Suprapubic skin (tissue), 4 donors: ENCODE measurements around the gene MUC6. TPM values are rescaled to one million over a fixed set of nuclear protein-coding genes. Genes with fewer than 3 reads are reported as not detected.

Experiments used
- DNase-seq, 2 donors: peaks; one replicate each; pipeline ENCODE4 v3.0.0-alpha.2; 2019; ENCODE audit warnings: low spot score in 2 of 2
- H3K27ac ChIP-seq: fragments of 200-600 bp; sonication (generic); one replicate; pipeline ENCODE4 v1.5.1; 2019
- H3K27me3 ChIP-seq: fragments of 200-600 bp; sonication (generic); one replicate; pipeline ENCODE4 v1.5.1; 2019
- H3K36me3 ChIP-seq: fragments of 200-600 bp; sonication (generic); one replicate; pipeline ENCODE4 v1.5.1; 2019
- H3K4me1 ChIP-seq: fragments of 200-600 bp; sonication (generic); one replicate; pipeline ENCODE4 v1.5.1; 2019
- H3K4me3 ChIP-seq: fragments of 200-600 bp; sonication (generic); one replicate; pipeline ENCODE4 v1.5.1; 2019; ENCODE audit warnings: mild to moderate bottlenecking
- H3K9me3 ChIP-seq: fragments of 200-600 bp; sonication (generic); one replicate; pipeline ENCODE4 v1.5.1; 2019
- CTCF ChIP-seq, 2 donors: fragments of 200-600 bp in 1 of 2; fragments of 450-650 bp in 1 of 2; sonication (generic) in 1 of 2; IDR thresholded peaks; one replicate each; pipeline ENCODE4 v1.5.1; 2016 to 2019; ENCODE audit warnings: antibody characterized with exemption in 2 of 2, mild to moderate bottlenecking in 1 of 2, moderate library complexity in 1 of 2
- EP300 ChIP-seq: sonication (generic); formaldehyde crosslinking; IDR thresholded peaks from one replicate; pipeline ENCODE4 v1.6.1; 2017; ENCODE audit warnings: antibody characterized with exemption
- POLR2A ChIP-seq, 2 donors: fragments of 450-650 bp; IDR thresholded peaks; one replicate each; pipeline ENCODE4 v1.6.1; 2017; ENCODE audit warnings: antibody characterized with exemption in 2 of 2, mild to moderate bottlenecking in 2 of 2, moderate library complexity in 2 of 2
- POLR2AphosphoS5 ChIP-seq, 3 donors: sonication (generic); formaldehyde crosslinking; IDR thresholded peaks; one replicate each; pipeline ENCODE4 v1.6.1; 2017; ENCODE audit warnings: antibody characterized with exemption in 3 of 3
- WGBS: methylation state at CpG from one replicate; pipeline ENCODE4 v1.1.5; 2018; 5-methylcytosine and 5-hydroxymethylcytosine counted together
- total RNA-seq, 4 donors: library from RNA; depleted of rRNA; stranded (reverse); fragments of >200 nt; gene quantifications; one replicate each; pipeline ENCODE4 v1.1.0, GENCODE V29; 2016

MUC6 gene
- total RNA-seq, 4 donors from 2014 or later = 0.04 TPM; not detected in 3

- Histone ChIP-seq H3K9me3 (no peaks in the 10 kb centered on the region), H3K27ac (no peak overlapping the region), H3K4me3 (no peak overlapping the region), H3K36me3 (peaks cover 91% of the 10 kb centered on the region), H3K4me1 (peaks cover 12% of the 10 kb centered on the region), H3K27me3 (no peaks in the 10 kb centered on the region)
- TF ChIP-seq POLR2A (IDR thresholded peaks at IDR 0.05) (no peak), CTCF (IDR thresholded peaks at IDR 0.05) (no peak), EP300 (no peak), POLR2AphosphoS5 (IDR thresholded peaks at IDR 0.05) (no peak)
- WGBS = 89% methylated on average over 20 of the region's 21 CpGs
- no peak for DNase-seq
These were observed 51.1 kb downstream of the MUC6 start for GRCh38 chr11:985406-985805.

GRCh38 chr11:984546-984945, 52.0 kb downstream of the MUC6 start:
- Histone ChIP-seq H3K4me1 (peaks cover 12% of the 10 kb centered on the region), H3K27ac (no peak overlapping the region), H3K36me3 (peaks cover 86% of the 10 kb centered on the region), H3K4me3 (no peak overlapping the region), H3K27me3 (no peaks in the 10 kb centered on the region), H3K9me3 (no peaks in the 10 kb centered on the region)
- DNase-seq = no peak
- TF ChIP-seq POLR2A (IDR thresholded peaks at IDR 0.05) (no peak), EP300 (no peak), CTCF (IDR thresholded peaks at IDR 0.05) (no peak), POLR2AphosphoS5 (IDR thresholded peaks at IDR 0.05) (no peak)
- 88% methylated on average over 15 of the region's 15 CpGs for WGBS

- Histone ChIP-seq H3K27me3 (no peaks in the 10 kb centered on the region), H3K9me3 (no peaks in the 10 kb centered on the region), H3K4me1 (peaks cover 14% of the 10 kb centered on the region), H3K27ac (no peak overlapping the region), H3K36me3 (peaks cover 86% of the 10 kb centered on the region), H3K4me3 (no peak overlapping the region)
- WGBS = 90% methylated on average over 14 of the region's 14 CpGs
- no peak for DNase-seq
- TF ChIP-seq EP300 (no peak), POLR2A (IDR thresholded peaks at IDR 0.05) (no peak), CTCF (IDR thresholded peaks at IDR 0.05) (no peak), POLR2AphosphoS5 (IDR thresholded peaks at IDR 0.05) (no peak)
These were observed 54.8 kb downstream of the MUC6 start for GRCh38 chr11:981764-982163.

- H3K27ac ChIP-seq = no peak overlapping the region
- DNase-seq = no peak
- TF ChIP-seq CTCF (IDR thresholded peaks at IDR 0.05) (no peak), POLR2AphosphoS5 (IDR thresholded peaks at IDR 0.05) (no peak), POLR2A (IDR thresholded peaks at IDR 0.05) (no peak), EP300 (no peak)
- peaks cover 77% of the 10 kb centered on the region for H3K36me3 ChIP-seq
- 73% methylated on average over 14 of the region's 26 CpGs for WGBS
- H3K27me3 ChIP-seq = no peaks in the 10 kb centered on the region
- no peaks in the 10 kb centered on the region for H3K9me3 ChIP-seq
- peaks cover 14% of the 10 kb centered on the region for H3K4me1 ChIP-seq
- no peak overlapping the region for H3K4me3 ChIP-seq
These were observed 55.8 kb downstream of the MUC6 start for GRCh38 chr11:980438-981357.

- 89% methylated on average over 13 of the region's 16 CpGs for WGBS
- peaks cover 67% of the 10 kb centered on the region for H3K36me3 ChIP-seq
- no peak for DNase-seq
- H3K4me3 ChIP-seq = no peak overlapping the region
- peaks cover 15% of the 10 kb centered on the region for H3K4me1 ChIP-seq
- H3K27me3 ChIP-seq = no peaks in the 10 kb centered on the region
- TF ChIP-seq POLR2AphosphoS5 (IDR thresholded peaks at IDR 0.05) (no peak), POLR2A (IDR thresholded peaks at IDR 0.05) (no peak), EP300 (no peak), CTCF (IDR thresholded peaks at IDR 0.05) (no peak)
- H3K9me3 ChIP-seq = no peaks in the 10 kb centered on the region
- no peak overlapping the region for H3K27ac ChIP-seq
These were observed 57.7 kb downstream of the MUC6 start for GRCh38 chr11:978781-979180.
